GM18502 (cell line): Measurements from ENCODE around the gene GDPD5.

Experiments used
- ATAC-seq: cut with Tn5 transposase; IDR thresholded peaks from one replicate; pipeline ENCODE4 v1.9.1; 2021; ENCODE audit warnings: mild to moderate bottlenecking; ENCODE audit not compliant: unreplicated experiment, poor library complexity

The GDPD5 gene

GRCh38 chr11:75496305-75496752 is 29.4 kb downstream of the GDPD5 start:
- ATAC-seq = no peak

GRCh38 chr11:75495749-75496304 is 29.9 kb downstream of the GDPD5 start:
- ATAC-seq = no peak

- no peak for ATAC-seq
Measured at GRCh38 chr11:75493626-75494025, 32.1 kb downstream of the GDPD5 start.

GRCh38 chr11:75492181-75492820 is 33.4 kb downstream of the GDPD5 start:
- peak; percentile 71 for ATAC-seq

- ATAC-seq = no peak
Measured at GRCh38 chr11:75491465-75491864, 34.3 kb downstream of the GDPD5 start.

- ATAC-seq = no peak
Measured at GRCh38 chr11:75490221-75491181, 35.2 kb downstream of the GDPD5 start.

- no peak for ATAC-seq
Measured at GRCh38 chr11:75487365-75487764, 38.4 kb downstream of the GDPD5 start.

GRCh38 chr11:75485742-75486141 is 40.0 kb downstream of the GDPD5 start:
- ATAC-seq = no peak

- no peak for ATAC-seq
Measured at GRCh38 chr11:75482931-75483469, 42.7 kb downstream of the GDPD5 start.

- ATAC-seq = no peak
Measured at GRCh38 chr11:75481922-75482606, 43.7 kb downstream of the GDPD5 start.

- ATAC-seq = no peak
Measured at GRCh38 chr11:75481223-75481921, 44.4 kb downstream of the GDPD5 start.

- ATAC-seq = no peak
Measured at GRCh38 chr11:75480185-75481175, 45.3 kb downstream of the GDPD5 start.

- ATAC-seq = no peak
Measured at GRCh38 chr11:75479597-75480145, 46.1 kb downstream of the GDPD5 start.

GRCh38 chr11:75478783-75479596 is 46.8 kb downstream of the GDPD5 start:
- no peak for ATAC-seq

GRCh38 chr11:75477614-75477935 is 48.2 kb downstream of the GDPD5 start:
- no peak for ATAC-seq

GRCh38 chr11:75476739-75477613 is 48.8 kb downstream of the GDPD5 start:
- no peak for ATAC-seq
